ENCODE measurements around the gene ELOVL2. TPM values are rescaled to one million over a fixed set of nuclear protein-coding genes. Genes with fewer than 3 reads are reported as not detected.
A peak's percentile ranks its signal among the peaks of the same experiment; 100 is the strongest.

Gene ELOVL2
- total RNA-seq, 4 donors from 2014 or later = 0.40 to 0.87 (median 0.62) TPM; not detected in 1

DNA sequence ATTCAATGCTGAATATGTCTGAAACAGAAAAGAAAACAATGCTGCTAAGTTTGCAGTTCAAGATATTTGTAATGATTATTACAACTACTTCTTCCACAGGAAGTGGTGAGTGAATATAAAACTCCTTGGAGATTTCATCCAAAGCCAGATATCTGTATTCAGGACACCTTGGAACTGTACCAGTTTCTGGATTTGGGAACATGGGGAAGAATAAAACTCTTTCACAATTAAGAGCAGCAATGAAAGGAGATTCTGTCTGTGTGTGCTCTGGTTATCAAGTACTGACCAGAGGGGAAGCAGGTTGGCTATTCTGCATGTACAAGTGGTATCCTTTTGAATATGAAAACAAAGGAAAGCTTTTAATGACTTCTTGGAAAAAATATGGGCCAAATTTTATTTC lies 21.1 kb downstream of the ELOVL2 start:
- peaks cover 0 to 21% (median 0%) of the 10 kb centered on the region in 3 donors for H3K4me1 ChIP-seq
- ATAC-seq = peak; percentile 46
- no peaks in the 10 kb centered on the region for H3K9me3 ChIP-seq
- no peak for TF ChIP-seq POLR2AphosphoS5 (IDR thresholded peaks at IDR 0.05)
- TF ChIP-seq, protein P1, sequence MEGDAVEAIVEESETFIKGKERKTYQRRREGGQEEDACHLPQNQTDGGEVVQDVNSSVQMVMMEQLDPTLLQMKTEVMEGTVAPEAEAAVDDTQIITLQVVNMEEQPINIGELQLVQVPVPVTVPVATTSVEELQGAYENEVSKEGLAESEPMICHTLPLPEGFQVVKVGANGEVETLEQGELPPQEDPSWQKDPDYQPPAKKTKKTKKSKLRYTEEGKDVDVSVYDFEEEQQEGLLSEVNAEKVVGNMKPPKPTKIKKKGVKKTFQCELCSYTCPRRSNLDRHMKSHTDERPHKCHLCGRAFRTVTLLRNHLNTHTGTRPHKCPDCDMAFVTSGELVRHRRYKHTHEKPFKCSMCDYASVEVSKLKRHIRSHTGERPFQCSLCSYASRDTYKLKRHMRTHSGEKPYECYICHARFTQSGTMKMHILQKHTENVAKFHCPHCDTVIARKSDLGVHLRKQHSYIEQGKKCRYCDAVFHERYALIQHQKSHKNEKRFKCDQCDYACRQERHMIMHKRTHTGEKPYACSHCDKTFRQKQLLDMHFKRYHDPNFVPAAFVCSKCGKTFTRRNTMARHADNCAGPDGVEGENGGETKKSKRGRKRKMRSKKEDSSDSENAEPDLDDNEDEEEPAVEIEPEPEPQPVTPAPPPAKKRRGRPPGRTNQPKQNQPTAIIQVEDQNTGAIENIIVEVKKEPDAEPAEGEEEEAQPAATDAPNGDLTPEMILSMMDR (IDR thresholded peaks at IDR 0.05) = no peak
- TF ChIP-seq EP300 (IDR thresholded peaks at IDR 0.05) = no peak
- no peak for TF ChIP-seq POLR2A (IDR thresholded peaks at IDR 0.05)
- no peak overlapping the region for H3K27ac ChIP-seq
- no peak overlapping the region for H3K4me3 ChIP-seq
- no peaks in the 10 kb centered on the region for H3K36me3 ChIP-seq
- H3K27me3 ChIP-seq = peaks cover 12% of the 10 kb centered on the region

DNA sequence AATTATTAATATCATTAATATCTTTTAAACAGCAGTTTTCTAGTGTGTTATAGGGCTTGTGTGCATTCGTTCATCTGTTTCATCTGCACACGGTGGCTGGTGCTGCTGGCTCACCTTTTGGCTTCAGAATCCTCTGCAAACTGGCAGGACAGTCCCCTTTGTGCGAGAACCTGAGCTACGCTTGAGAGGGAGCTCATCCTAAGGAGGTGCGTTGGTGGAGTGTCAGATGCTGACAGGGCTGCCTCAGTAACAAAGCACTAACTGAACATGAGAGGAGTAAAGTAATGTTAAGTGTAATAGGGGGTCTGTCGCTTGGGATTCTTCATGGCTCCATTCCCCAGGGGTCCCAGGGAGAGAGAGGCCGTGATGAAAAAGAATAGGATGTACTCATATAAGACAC lies 22.4 kb downstream of the ELOVL2 start:
- H3K4me3 ChIP-seq = no peak overlapping the region
- peaks cover 0 to 21% (median 0%) of the 10 kb centered on the region in 3 donors for H3K4me1 ChIP-seq
- peaks cover 7% of the 10 kb centered on the region for H3K27me3 ChIP-seq
- no peaks in the 10 kb centered on the region for H3K36me3 ChIP-seq
- TF ChIP-seq EP300 (IDR thresholded peaks at IDR 0.05) = no peak
- no peak for TF ChIP-seq POLR2AphosphoS5 (IDR thresholded peaks at IDR 0.05)
- H3K27ac ChIP-seq = no peak overlapping the region
- ATAC-seq = no peak
- WGBS, 2 donors (ENCODE audit: low coverage in 1 of 2) = 63 to 84% methylated on average over 5 to 6 of the region's 7 CpGs
- H3K9me3 ChIP-seq = no peaks in the 10 kb centered on the region

DNA sequence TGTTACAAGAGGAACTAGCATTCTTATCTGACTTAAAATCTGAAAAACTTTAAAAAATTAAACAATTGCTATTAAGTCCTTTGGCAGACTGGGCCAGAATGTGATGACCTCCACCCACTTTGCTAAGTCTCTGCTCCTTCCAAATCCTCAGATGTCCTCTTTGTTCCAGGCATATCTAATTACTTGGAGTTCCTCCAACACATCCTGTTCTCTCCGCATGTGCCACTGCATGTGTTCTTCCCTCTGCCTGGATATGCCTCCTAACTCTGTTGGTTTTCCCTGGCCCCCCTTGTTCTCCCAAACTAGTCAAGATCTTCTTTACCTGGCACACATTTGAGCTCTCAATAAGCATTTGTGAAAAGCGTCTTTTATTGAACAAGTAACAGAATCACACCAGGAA lies 23.1 kb downstream of the ELOVL2 start:
- TF ChIP-seq, protein P1 (IDR thresholded peaks at IDR 0.05) = no peak
- no peak for TF ChIP-seq EP300 (IDR thresholded peaks at IDR 0.05)
- no peak for TF ChIP-seq POLR2AphosphoS5 (IDR thresholded peaks at IDR 0.05)
- TF ChIP-seq POLR2A (IDR thresholded peaks at IDR 0.05) = no peak
- peaks cover 0 to 21% (median 0%) of the 10 kb centered on the region in 3 donors for H3K4me1 ChIP-seq
- WGBS, 2 donors (ENCODE audit: low coverage in 1 of 2) = 40 to 61% methylated on average over 2 of the region's 2 CpGs
- H3K9me3 ChIP-seq = no peaks in the 10 kb centered on the region
- H3K36me3 ChIP-seq = no peaks in the 10 kb centered on the region
- peaks cover 2% of the 10 kb centered on the region for H3K27me3 ChIP-seq
- H3K27ac ChIP-seq = no peak overlapping the region
- H3K4me3 ChIP-seq = no peak overlapping the region
- no peak for ATAC-seq

DNA sequence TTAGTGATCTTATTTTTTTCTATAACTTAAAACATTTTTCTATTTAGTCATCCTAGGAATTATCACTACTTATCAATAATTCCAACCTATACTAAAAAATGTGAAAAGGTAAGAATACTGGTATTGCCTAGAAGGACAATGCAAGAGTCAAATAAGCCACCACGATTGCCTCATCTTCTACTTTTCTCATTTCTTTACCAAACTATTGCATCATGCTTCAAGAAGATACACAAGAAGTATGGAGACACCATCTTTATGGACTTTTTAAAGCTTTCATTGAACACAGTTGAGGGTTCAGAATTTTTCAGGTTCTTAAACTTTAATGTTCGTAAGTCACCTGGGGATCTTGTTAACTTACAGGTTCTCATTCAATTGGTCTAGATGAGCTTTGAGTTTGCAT lies 25.9 kb downstream of the ELOVL2 start:
- 84 to 96% methylated on average over 2 of the region's 2 CpGs for WGBS, 2 donors (ENCODE audit: low coverage in 1 of 2)
- H3K27ac ChIP-seq = no peak overlapping the region
- H3K27me3 ChIP-seq = peaks cover 6% of the 10 kb centered on the region
- H3K4me3 ChIP-seq = no peak overlapping the region
- no peaks in the 10 kb centered on the region for H3K9me3 ChIP-seq
- no peaks in the 10 kb centered on the region for H3K36me3 ChIP-seq
- peaks cover 0 to 21% (median 0%) of the 10 kb centered on the region in 3 donors for H3K4me1 ChIP-seq
- TF ChIP-seq, protein P1 (IDR thresholded peaks at IDR 0.05) = no peak
- TF ChIP-seq POLR2A (IDR thresholded peaks at IDR 0.05) = no peak
- no peak for TF ChIP-seq POLR2AphosphoS5 (IDR thresholded peaks at IDR 0.05)
- no peak for TF ChIP-seq EP300 (IDR thresholded peaks at IDR 0.05)
- ATAC-seq = no peak

DNA sequence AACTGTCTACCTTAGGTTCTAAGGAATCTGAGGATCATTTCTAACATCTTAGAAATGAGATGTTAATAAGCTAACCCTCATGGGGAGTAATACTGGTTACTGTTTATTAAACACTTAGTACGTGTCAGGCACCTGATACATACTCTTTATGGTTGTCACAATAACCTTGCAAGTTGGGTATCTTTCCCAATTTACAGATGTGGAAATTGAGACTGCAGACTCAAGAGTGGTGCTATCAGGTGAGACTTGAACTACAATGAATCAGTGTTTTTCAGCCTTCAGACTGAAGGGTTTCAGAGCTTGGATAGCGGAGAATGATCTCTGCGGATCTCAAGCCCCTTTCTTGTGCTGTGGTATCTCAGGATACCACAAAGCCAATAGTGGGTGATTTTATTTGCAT lies 27.0 kb downstream of the ELOVL2 start:
- Histone ChIP-seq H3K27me3 (peaks cover 6% of the 10 kb centered on the region), H3K9me3 (no peaks in the 10 kb centered on the region), H3K27ac (no peak overlapping the region), H3K4me1 (peaks cover 0 to 17% (median 0%) of the 10 kb centered on the region in 3 donors), H3K36me3 (no peaks in the 10 kb centered on the region), H3K4me3 (no peak overlapping the region)
- WGBS, 2 donors (ENCODE audit: low coverage in 1 of 2) = 93 to 97% methylated on average over 3 of the region's 3 CpGs
- TF ChIP-seq EP300 (IDR thresholded peaks at IDR 0.05) (no peak), POLR2AphosphoS5 (IDR thresholded peaks at IDR 0.05) (no peak), POLR2A (IDR thresholded peaks at IDR 0.05) (no peak)
- TF ChIP-seq, protein P1 (IDR thresholded peaks at IDR 0.05) = no peak
- ATAC-seq = no peak
